ENCODE measurements around the gene SLX4. TPM values are rescaled to one million over a fixed set of nuclear protein-coding genes. Genes with fewer than 3 reads are reported as not detected.
"Not testable (repeated sequence)": the region's sequence is repeated elsewhere in the genome, so short reads cannot be mapped to it uniquely, and the experiment has no call there.

Gene SLX4
- total and polyA plus RNA-seq, 5 donors, result 1.6 to 2.7 (median 2.1) TPM

GRCh38 chr16:3608976-3609375 lies 2.4 kb downstream of the SLX4 start:
- H3K27me3 ChIP-seq (ENCODE audit: control insufficient read depth, insufficient read depth); intact Hi-C loops (cut with DNase I): not testable (repeated sequence)

GRCh38 chr16:3608069-3608468 lies 3.3 kb downstream of the SLX4 start:
- intact Hi-C loops (cut with DNase I), result no loop called here
- no peaks in the 10 kb centered on the region for H3K9me3 ChIP-seq (ENCODE audit: control insufficient read depth, low read length)
- DNase-seq, result no peak
- WGBS, result 88% methylated on average over 5 of the region's 5 CpGs
- H3K27ac ChIP-seq (ENCODE audit: low read length), result no peak overlapping the region
- H3K4me1 ChIP-seq (ENCODE audit: control insufficient read depth, insufficient read depth, low read length), result no peaks in the 10 kb centered on the region
- no peak overlapping the region for H3K4me3 ChIP-seq (ENCODE audit: low read length)
- no peak for ATAC-seq
- H3K27me3 ChIP-seq (ENCODE audit: control insufficient read depth, insufficient read depth), result no peaks in the 10 kb centered on the region

More at GRCh38 chr16:3608976-3609375, 2.4 kb downstream of the SLX4 start:
- ATAC-seq; H3K9me3 ChIP-seq (ENCODE audit: control insufficient read depth, low read length); H3K4me1 ChIP-seq (ENCODE audit: control insufficient read depth, insufficient read depth, low read length); DNase-seq; H3K4me3 ChIP-seq (ENCODE audit: low read length); H3K27ac ChIP-seq (ENCODE audit: low read length): not testable (repeated sequence)
- WGBS, result 94% methylated on average over 13 of the region's 13 CpGs

- Histone ChIP-seq H3K4me3 (ENCODE audit: low read length) (no peak overlapping the region), H3K4me1 (ENCODE audit: control insufficient read depth, insufficient read depth, low read length) (no peaks in the 10 kb centered on the region), H3K9me3 (ENCODE audit: control insufficient read depth, low read length) (no peaks in the 10 kb centered on the region), H3K27me3 (ENCODE audit: control insufficient read depth, insufficient read depth) (no peaks in the 10 kb centered on the region), H3K27ac (ENCODE audit: low read length) (no peak overlapping the region)
- ATAC-seq (no peak), DNase-seq (no peak)
- intact Hi-C loops (cut with DNase I), result no loop called here
- 88% methylated on average over 2 of the region's 2 CpGs for WGBS
Measured at GRCh38 chr16:3607634-3608033, 3.8 kb downstream of the SLX4 start.

- Histone ChIP-seq H3K4me3 (ENCODE audit: low read length) (no peak overlapping the region), H3K27me3 (ENCODE audit: control insufficient read depth, insufficient read depth) (no peaks in the 10 kb centered on the region), H3K4me1 (ENCODE audit: control insufficient read depth, insufficient read depth, low read length) (no peaks in the 10 kb centered on the region), H3K9me3 (ENCODE audit: control insufficient read depth, low read length) (no peaks in the 10 kb centered on the region), H3K27ac (ENCODE audit: low read length) (no peak overlapping the region)
- DNase-seq (no peak), ATAC-seq (no peak)
- intact Hi-C loops (cut with DNase I), result no loop called here
- WGBS, result 92% methylated on average over 7 of the region's 7 CpGs
Measured at GRCh38 chr16:3607161-3607560, 4.2 kb downstream of the SLX4 start.

DNA sequence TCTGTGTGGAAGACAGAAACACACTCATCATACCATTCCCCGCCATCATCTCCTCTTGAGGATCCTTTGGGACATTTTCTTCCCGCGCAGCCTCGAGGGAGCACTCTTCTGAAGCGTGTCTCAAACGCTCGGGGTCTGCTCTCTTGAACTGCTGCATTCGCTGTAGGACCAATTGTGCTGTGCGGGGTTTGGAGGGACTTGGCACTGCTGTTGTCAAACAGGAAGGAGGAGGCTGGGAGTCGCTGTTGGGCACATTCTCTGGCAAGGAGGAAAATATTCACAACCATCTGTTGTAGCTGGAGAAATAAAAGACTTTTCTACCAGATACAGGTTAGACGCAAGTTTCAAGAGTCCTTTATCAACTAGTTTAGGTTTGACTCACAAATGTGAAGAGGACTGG lies 5.0 kb downstream of the SLX4 start:
- Histone ChIP-seq H3K27ac (ENCODE audit: low read length) (no peak overlapping the region), H3K4me1 (ENCODE audit: control insufficient read depth, insufficient read depth, low read length) (no peaks in the 10 kb centered on the region), H3K9me3 (ENCODE audit: control insufficient read depth, low read length) (no peaks in the 10 kb centered on the region), H3K4me3 (ENCODE audit: low read length) (no peak overlapping the region), H3K27me3 (ENCODE audit: control insufficient read depth, insufficient read depth) (no peaks in the 10 kb centered on the region)
- intact Hi-C loops (cut with DNase I), result no loop called here
- 80% methylated on average over 11 of the region's 11 CpGs for WGBS
- DNase-seq (no peak), ATAC-seq (no peak)

GRCh38 chr16:3602320-3602653 lies 9.1 kb downstream of the SLX4 start:
- Histone ChIP-seq H3K9me3 (ENCODE audit: control insufficient read depth, low read length) (no peaks in the 10 kb centered on the region), H3K4me3 (ENCODE audit: low read length) (no peak overlapping the region), H3K27me3 (ENCODE audit: control insufficient read depth, insufficient read depth) (no peaks in the 10 kb centered on the region), H3K27ac (ENCODE audit: low read length) (no peak overlapping the region), H3K4me1 (ENCODE audit: control insufficient read depth, insufficient read depth, low read length) (no peaks in the 10 kb centered on the region)
- WGBS, result 92% methylated on average over 7 of the region's 7 CpGs
- no peak for ATAC-seq
- intact Hi-C loops (cut with DNase I), result no loop called here
- DNase-seq, result no peak

DNA sequence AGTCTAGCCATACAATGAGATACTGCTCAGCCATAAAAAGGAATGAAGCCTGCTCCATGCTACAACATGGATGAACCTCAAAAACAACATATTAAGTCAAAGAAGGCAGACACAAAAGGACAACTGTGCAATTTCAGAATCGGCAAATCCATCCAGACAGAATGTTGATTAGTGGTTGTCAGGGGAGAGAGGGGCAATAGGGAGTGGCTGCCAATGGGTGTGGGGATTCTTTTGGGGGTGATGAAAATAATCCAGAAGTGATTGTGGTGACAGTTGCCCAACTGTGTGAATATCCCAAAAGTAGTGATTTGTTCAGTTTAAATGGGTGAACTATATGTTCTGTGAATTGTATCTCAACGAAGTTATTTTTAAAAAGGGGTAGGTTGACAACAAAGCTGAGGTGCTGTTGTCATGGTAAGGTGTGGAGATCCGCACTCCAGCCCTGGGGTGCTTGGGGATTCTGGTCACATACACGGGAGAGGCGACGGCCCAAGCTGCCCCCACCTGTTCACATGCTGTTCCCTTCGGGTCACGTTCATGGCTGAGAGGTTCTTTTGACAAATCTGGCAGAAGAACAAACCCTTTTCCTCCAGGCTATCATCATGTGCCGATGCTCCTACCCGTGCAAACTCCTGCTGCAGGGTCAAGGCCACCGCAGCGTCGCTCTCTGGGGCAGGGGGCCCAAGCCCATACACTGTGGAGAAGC lies 9.6 kb downstream of the SLX4 start:
- H3K9me3 ChIP-seq (ENCODE audit: control insufficient read depth, low read length), result no peaks in the 10 kb centered on the region
- intact Hi-C loops (cut with DNase I), result no loop called here
- no peak overlapping the region for H3K4me3 ChIP-seq (ENCODE audit: low read length)
- no peak for ATAC-seq
- 93% methylated on average over 13 of the region's 13 CpGs for WGBS
- no peaks in the 10 kb centered on the region for H3K4me1 ChIP-seq (ENCODE audit: control insufficient read depth, insufficient read depth, low read length)
- no peak overlapping the region for H3K27ac ChIP-seq (ENCODE audit: low read length)
- H3K27me3 ChIP-seq (ENCODE audit: control insufficient read depth, insufficient read depth), result no peaks in the 10 kb centered on the region
- DNase-seq, result no peak

GRCh38 chr16:3599922-3600321 lies 11.5 kb downstream of the SLX4 start:
- DNase-seq (no peak), ATAC-seq (no peak)
- 98% methylated on average over 4 of the region's 4 CpGs for WGBS
- Histone ChIP-seq H3K27ac (ENCODE audit: low read length) (no peak overlapping the region), H3K27me3 (ENCODE audit: control insufficient read depth, insufficient read depth) (no peaks in the 10 kb centered on the region), H3K4me1 (ENCODE audit: control insufficient read depth, insufficient read depth, low read length) (no peaks in the 10 kb centered on the region), H3K9me3 (ENCODE audit: control insufficient read depth, low read length) (no peaks in the 10 kb centered on the region), H3K4me3 (ENCODE audit: low read length) (no peak overlapping the region)
- intact Hi-C loops (cut with DNase I), result no loop called here

GRCh38 chr16:3599121-3599520 lies 12.3 kb downstream of the SLX4 start:
- Histone ChIP-seq H3K27me3 (ENCODE audit: control insufficient read depth, insufficient read depth) (no peaks in the 10 kb centered on the region), H3K4me3 (ENCODE audit: low read length) (no peak overlapping the region), H3K4me1 (ENCODE audit: control insufficient read depth, insufficient read depth, low read length) (no peaks in the 10 kb centered on the region), H3K9me3 (ENCODE audit: control insufficient read depth, low read length) (no peaks in the 10 kb centered on the region), H3K27ac (ENCODE audit: low read length) (no peak overlapping the region)
- intact Hi-C loops (cut with DNase I), result no loop called here
- WGBS, result 92% methylated on average over 8 of the region's 8 CpGs
- ATAC-seq (no peak), DNase-seq (no peak)

DNA sequence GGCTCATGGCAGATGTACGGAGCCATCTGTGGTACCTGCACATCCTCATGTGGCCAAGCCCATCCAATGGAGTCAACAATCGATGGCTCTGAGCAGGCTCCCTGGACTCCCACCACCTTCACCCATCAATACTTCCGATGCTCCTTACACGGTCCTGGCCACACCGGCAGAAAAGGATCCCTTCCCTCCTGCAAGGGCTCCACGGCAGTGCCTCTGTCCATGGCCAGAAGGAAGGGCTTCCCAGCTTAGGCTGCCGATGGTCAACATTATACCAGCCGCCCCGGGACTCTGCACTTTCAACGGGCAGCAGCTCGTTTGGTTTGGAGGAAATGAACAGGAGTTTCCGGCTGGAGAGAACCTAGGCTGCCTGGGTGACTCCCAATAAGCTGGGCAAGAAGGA lies 13.2 kb downstream of the SLX4 start:
- ATAC-seq, result no peak
- 95% methylated on average over 12 of the region's 12 CpGs for WGBS

DNA sequence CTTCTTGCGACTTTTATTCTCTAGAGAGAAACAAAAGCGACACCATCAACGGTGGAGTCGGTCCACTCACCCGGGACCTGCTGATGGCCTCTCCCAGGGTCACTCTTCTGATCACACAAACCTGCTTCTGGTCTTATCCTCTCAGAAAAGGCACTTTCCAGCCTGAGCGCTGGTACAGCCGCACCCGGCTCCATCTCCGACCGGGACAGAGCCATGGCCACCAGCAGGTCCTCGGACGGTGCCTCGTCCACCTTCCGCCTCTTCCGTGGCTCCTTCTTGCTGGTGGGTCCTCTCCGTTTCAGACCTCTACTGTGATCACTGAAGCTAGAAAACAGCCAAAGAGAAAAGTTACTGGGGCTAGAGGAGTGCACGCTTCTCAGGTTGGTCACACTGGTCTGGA lies 13.7 kb downstream of the SLX4 start:
- ATAC-seq, result no peak

More for the DNA sequence above, 13.2 kb downstream of the SLX4 start:
- no peaks in the 10 kb centered on the region for H3K4me1 ChIP-seq (ENCODE audit: control insufficient read depth, insufficient read depth, low read length)
- DNase-seq, result no peak
- intact Hi-C loops (cut with DNase I), result no loop called here
- no peak overlapping the region for H3K27ac ChIP-seq (ENCODE audit: low read length)
- no peaks in the 10 kb centered on the region for H3K27me3 ChIP-seq (ENCODE audit: control insufficient read depth, insufficient read depth)
- H3K4me3 ChIP-seq (ENCODE audit: low read length), result no peak overlapping the region
- no peaks in the 10 kb centered on the region for H3K9me3 ChIP-seq (ENCODE audit: control insufficient read depth, low read length)

GRCh38 chr16:3597226-3597625 lies 14.2 kb downstream of the SLX4 start:
- H3K4me3 ChIP-seq (ENCODE audit: low read length), result no peak overlapping the region
- ATAC-seq (no peak), DNase-seq (no peak)
- H3K27ac ChIP-seq (ENCODE audit: low read length), result no peak overlapping the region
- H3K9me3 ChIP-seq (ENCODE audit: control insufficient read depth, low read length), result no peaks in the 10 kb centered on the region
- H3K27me3 ChIP-seq (ENCODE audit: control insufficient read depth, insufficient read depth), result no peaks in the 10 kb centered on the region
- H3K4me1 ChIP-seq (ENCODE audit: control insufficient read depth, insufficient read depth, low read length), result no peaks in the 10 kb centered on the region
- intact Hi-C loops (cut with DNase I), result no loop called here
- 82% methylated on average over 10 of the region's 10 CpGs for WGBS

More for the DNA sequence above, 13.7 kb downstream of the SLX4 start:
- Histone ChIP-seq H3K4me1 (ENCODE audit: control insufficient read depth, insufficient read depth, low read length) (no peaks in the 10 kb centered on the region), H3K9me3 (ENCODE audit: control insufficient read depth, low read length) (no peaks in the 10 kb centered on the region), H3K27me3 (ENCODE audit: control insufficient read depth, insufficient read depth) (no peaks in the 10 kb centered on the region), H3K27ac (ENCODE audit: low read length) (no peak overlapping the region), H3K4me3 (ENCODE audit: low read length) (no peak overlapping the region)
- WGBS, result 95% methylated on average over 17 of the region's 17 CpGs
- DNase-seq, result no peak
- intact Hi-C loops (cut with DNase I), result no loop called here

Data from right cardiac atrium (tissue), 5 donors.